SW 1271 (cell line): ENCODE measurements around the gene WDR20.

ENCODE experiments used
- DNase-seq, 2 experiments: peaks; one replicate each; lab custom pipeline; 2025; lab: John Stamatoyannopoulos, UW

WDR20 gene

DNA sequence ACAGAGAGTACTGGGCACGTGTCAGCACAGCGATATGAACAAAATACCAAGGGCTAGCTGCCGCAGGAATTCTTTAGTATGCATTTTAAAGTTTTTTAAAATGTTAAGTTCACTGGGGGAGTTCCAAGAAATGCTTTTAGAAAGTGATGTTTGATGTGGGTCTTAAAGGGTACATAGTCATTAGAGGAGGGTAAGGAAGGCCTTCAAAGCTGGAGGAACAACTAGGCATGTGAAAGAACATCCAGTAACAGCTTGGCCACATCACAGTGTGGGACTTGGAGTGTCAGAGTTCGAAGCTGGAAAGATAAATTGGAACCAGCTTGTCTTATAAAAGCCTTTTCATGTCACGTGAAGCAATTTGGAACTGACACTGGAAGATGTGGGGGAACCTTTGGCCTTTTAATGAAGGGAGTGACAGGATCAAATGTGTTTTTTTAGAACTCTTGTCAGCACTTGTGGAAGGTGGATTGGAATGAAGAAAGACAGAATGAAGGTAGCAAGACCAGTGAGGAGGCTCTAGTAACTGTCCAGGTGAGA, 57.7 kb downstream of the WDR20 start:
- no peak for DNase-seq

DNA sequence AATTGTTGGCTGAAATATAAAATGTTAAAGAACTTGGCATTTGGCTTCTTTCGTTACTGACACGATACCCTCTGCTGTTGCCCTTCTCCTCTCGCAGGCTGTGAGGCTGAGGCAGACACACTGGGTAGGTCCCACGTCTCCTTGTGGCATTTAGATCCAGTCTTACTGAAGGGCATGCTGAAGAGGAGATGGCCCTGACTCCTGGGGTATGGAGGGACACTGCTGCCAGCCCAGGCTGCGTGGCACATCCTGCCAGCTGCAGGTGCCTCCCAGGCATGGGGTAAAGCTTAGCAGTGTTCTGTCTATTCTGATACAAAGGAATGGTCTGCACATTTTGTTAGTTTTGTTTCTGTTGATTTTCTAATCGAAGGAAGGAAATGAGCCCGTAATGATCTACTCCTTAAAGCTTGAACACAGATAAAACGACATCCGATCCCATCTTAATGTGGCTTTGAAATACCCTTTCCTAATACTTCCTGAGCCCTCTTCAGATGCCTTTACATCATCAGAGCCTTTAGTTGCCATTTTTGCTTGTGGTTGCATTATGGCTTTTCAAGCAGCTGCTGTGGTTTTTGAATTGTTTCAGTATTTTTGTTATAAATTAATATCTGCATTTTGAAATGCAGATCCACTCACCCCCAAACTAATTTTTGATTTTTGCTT, 61.1 kb downstream of the WDR20 start:
- DNase-seq: no peak

DNA sequence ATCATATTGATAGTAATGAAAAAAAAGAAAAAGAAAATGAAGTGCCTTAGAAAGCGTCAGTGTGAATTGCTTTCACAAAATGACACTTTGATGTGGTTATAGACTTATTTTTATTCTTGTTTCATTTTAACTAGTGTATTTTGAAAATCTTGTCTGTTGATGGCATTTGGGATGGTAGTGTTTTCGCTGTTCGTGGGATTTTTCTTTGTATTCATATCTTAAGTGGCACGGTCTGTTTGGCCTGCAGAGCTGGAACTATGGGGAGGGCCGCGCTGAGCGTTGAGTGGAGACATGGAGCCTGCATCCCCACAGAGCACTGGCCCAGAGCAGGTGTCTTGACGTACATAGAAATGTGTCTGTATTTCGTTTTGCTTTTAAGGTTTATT, 61.6 kb downstream of the WDR20 start:
- DNase-seq: no peak

DNA sequence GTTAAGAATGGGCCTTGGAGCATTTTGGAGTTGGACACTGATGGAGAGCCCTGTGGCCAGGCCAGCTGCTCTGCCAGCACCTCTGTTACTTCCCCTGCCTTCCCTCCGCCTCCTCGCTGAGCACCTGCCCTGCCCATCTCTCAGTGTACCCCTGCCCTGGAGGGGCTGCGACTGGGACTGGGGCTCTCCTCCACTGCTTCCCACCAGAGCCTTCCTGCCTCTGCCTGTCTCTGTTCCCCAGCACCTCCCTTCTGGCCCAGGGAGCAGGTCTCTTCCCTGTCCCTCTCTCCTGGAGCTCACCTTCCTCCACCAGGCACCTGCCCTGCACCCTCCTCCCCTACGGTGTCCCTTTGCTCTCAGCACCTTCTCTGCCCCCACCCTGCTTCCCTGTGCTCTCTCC, 62.1 kb downstream of the WDR20 start:
- no peak for DNase-seq

DNA sequence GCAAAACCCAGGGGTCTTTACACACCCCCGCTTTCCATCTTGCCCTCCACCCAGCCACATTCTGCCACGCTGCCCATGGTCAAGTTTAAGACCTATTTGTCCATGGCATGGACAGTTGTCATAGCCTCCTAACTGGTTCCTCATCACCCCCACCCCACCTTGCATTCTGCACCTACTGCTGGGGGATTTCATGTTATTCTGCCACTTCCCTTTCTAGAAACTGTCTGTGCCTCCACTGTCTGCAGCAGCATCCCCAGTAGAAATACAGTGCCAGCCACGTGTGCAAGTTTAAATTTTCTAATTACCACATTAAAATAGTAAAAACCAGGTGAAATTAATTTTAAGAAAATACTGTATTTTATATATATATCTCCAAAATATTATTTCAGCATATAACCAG, 63.2 kb downstream of the WDR20 start:
- no peak for DNase-seq

DNA sequence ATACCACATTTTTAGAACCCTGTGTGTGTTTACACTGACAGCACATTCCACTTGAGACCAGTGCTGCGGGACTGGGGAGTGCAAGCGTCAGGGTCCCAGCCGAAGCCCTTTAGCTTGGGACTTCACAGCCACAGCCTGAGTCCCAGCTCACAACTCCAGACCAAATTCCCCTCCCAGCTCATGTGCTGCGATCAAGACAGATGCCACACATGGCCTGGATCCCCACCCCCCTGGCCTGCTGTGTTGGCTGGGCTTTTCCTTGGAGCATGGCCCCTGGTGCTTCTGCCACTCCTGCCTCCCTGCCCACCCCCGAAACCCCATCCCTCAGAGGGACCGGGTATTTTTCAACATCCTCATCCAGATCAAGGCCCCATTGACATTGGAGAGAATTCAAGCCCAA, 63.7 kb downstream of the WDR20 start:
- no peak for DNase-seq

DNA sequence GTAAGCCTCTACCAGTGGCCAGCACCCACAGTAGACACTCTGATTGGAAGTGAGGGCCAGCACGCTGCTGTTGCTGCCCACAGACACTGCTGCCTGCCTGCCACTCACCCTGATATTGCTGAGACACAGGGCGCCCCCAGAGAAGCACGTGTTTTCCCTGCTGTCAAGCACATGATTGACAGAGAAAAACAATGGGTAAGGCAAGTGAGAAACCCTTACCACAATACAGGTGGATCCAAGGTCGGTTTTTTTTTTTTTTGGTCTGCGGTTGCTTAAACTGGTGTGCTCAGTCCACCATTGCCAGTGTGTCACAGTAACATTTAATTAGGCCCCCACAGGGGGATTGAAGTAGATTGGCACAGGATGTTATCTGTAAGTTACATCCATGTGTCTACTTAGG, 65.9 kb downstream of the WDR20 start:
- no peak for DNase-seq

DNA sequence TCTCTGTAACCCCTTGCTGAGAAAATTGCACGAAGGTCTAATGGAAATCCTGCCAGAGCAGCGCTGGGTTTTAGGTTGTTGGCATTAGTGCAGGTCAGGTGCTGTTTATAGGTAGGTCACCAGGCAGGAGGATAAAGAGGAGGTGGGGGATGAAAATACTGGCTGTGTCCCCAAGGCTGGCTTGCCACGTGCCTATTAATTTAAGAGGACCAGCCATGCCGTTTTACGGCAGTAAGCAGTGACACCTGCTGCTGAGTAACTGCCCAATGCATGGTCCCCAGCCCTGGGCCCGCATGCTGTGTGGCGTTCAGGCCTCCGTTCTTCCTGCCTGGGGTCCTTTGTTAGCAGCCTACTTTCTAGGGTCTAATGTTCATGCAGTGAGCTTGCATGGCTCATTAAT, 67.2 kb downstream of the WDR20 start:
- DNase-seq: no peak

DNA sequence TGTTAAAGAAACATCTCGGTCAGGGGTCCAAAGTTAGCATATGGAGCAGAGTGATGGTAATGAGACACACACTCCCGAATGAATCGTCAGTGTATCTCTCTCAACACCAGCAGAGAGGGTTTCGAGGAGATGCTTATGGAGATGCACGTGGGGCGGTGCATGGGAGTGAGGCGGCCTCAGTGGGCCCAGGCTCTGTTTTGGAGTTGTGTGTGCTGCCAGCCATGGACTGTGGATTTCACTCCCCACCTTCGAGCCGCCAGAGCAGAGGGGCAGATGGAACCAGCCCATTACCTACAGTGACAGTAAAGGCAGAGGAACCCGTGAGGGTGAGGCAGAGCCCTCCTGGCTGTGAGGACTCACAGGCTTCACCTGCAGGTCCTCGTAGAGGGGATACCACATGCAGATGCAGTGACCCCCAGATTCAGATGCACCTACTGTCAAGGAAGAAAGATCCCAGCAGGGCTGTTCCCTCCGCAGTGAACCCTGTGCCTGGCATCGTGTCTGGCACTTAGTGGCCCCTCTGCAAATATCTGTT, 68.2 kb downstream of the WDR20 start:
- DNase-seq: no peak

DNA sequence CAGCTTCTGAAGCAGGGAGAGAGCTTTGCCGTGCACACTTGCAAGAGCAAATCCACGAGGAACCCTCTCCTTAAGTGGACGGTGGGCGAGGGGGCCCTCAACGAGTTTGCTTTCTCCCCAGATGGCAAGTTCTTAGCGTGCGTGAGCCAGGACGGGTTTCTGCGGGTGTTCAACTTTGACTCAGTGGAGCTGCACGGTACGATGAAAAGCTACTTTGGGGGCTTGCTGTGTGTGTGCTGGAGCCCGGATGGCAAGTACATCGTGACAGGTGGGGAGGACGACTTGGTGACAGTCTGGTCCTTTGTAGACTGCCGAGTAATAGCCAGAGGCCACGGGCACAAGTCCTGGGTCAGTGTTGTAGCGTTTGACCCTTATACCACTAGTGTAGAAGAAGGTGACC, 69.0 kb downstream of the WDR20 start:
- DNase-seq: no peak

DNA sequence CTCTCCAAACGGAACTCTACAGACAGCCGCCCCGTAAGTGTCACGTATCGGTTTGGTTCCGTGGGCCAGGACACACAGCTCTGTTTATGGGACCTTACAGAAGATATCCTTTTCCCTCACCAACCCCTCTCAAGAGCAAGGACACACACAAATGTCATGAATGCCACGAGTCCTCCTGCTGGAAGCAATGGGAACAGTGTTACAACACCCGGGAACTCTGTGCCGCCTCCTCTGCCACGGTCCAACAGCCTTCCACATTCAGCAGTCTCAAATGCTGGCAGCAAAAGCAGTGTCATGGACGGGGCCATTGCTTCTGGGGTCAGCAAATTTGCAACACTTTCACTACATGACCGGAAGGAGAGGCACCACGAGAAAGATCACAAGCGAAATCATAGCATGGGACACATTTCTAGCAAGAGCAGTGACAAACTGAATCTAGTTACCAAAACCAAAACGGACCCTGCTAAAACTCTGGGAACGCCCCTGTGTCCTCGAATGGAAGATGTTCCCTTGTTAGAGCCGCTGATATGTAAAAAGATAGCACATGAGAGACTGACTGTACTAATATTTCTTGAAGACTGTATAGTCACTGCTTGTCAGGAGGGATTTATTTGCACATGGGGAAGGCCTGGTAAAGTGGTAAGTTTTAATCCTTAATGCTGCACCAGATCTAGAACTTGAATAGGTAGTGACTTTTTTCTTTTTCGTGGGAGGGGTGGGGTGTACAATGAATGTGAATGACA, 69.7 kb downstream of the WDR20 start:
- DNase-seq: no peak

DNA sequence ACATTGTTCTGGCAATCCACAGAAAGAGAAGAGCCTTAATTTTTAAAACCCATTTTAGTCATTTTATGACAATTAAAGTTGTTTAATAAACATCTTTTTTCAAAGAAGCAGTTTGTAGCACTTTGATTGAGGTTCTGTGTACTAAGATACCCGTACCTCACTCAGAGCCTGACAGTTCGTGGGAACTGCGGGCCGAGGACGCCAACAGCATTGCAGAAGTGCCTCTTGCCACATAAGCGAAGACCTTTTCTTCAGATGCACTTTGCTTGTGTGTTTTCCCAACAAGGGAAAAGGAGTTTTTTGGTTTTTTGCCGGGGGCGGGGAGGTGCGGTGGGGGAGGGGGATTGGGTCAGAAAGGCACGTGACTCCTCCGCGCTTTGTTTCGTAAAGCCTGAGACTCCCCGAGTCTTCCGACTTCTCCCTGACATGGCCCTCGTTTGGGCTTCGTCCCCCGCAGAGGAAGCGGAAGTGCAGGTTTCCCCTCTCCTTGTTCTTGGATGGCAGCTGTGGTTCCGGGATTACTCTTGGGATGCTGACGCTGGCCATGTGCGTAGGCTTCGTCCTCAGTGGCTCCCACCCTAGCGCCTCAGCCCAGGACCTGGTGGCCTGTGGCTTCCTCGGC, 70.8 kb downstream of the WDR20 start:
- DNase-seq: no peak

DNA sequence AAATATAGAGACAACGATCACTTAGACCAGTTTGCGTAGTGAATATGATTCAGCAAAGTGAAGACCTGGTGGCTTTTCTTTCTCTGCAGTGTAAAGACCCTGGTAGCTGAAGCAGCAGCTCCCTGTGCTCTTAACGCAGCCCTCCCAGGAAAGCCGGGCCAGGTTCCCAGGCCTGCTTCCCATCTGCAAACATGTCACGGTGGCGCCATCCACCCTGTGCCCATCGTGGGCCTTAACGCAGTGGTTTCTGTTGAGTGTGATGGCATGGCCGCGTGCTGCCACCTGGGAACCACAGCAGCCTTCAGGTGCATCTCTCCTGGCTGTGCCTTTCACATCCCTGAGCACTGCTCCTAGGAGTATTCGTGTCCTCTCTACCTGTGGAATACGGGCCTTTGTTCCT, 71.5 kb downstream of the WDR20 start:
- no peak for DNase-seq

DNA sequence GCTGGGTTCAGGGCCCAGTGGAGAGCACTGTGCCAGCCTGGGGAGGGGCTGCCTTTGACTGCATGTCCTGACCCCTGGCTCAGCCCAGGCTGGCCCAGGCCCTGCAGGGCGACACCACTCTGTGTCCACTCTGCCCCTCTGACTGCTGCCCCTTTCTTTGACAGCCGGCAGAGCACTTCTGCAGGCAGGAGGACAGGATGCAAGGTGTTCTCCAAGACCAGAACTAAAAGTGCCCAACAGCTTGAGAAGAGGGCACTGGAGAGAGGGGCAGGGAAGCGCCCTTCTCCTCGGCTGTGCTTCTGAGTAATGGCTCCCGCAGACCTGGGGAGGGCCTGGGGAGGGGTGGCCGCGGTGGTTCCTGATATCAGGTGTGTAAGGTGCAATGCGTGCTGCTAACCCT, 72.7 kb downstream of the WDR20 start:
- no peak for DNase-seq

DNA sequence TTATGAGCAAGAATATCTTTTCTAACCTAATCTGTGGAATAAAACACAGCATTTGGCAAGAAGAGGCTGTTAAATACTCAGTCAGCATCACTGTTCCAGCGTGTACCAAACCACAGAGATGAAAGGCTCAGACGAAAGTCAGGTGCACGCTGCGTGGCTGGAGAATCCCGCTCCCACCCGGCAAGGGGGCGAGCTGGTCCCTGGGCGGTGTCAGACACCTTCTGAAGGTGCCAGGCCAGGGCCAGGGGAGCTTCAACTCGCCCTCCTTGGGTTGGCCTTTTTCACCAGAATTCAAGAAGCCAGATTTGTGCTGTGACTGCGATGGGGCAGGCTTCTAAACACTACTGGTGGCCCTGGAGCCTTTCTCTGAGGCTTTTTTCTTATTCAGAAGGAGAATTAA, 73.1 kb downstream of the WDR20 start:
- no peak for DNase-seq

DNA sequence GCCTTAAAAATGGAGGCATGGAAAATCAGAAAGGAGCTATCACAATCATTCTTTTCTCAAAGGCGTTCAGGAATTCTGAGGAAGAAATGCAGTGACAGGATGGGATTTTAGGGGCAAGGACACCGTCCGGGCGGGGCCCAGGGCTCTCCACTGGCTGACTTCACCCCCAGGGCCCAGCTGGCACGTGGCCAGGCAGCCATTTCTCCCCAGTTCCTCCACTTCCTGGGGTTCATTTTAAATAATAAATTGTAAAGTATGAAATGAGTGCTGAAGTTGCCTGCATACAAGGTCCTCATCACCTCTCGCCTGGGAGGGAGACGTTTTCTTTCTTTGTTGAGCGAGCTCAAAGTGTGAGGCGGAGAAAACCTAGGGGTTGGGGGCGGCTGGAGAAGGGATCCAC, 73.8 kb downstream of the WDR20 start:
- DNase-seq: no peak

DNA sequence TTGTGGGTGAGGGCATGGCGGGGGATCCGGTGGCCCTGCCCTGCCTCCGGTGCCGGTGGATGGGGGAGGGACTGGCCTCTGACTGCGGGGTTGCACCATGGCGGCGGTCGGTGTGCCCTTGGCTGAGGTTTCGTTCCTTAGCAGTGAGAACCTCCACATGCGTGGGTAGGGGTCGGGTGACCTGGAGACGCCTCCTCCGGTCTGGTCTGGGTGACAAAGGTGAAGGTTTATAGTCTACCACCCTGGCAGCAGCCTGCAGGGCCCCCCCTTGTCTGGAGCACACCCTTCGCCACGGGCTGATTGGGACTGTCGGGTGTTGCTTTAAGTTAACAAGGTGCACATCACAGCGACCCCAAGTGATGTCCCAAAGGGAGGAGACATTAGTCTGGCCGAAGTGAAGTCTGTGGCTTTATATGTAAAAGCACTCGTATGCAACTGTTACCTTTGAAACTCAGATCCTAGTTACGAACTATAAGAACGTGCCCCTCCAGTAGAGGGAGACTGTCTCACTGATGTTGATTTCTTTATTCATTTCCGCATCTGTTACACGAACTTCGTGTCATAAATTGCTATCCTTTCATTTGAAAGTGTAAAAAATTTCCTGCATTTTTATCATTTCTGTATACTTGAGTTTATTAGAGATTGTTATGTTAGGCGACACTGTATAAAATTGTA, 74.4 kb downstream of the WDR20 start:
- DNase-seq: no peak

DNA sequence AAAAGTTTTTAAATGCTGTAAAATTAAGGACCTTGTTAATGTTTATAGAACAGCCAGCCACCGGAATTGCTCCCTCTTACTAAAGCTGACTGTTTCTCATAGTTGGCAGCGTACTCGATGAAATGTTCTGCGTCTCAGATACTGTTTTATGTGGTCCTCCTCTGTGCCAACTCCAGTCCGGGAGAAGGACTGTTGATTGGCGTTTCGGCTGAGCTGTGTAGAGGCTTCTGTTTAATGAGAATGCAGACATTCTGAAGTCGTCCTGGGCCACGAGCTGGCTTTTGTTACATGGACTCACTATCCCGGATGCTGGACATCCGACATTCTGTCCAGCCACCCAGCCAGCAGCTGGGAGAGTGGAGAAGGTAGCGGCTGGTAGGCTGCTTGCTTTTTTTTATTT, 75.4 kb downstream of the WDR20 start:
- DNase-seq: no peak

DNA sequence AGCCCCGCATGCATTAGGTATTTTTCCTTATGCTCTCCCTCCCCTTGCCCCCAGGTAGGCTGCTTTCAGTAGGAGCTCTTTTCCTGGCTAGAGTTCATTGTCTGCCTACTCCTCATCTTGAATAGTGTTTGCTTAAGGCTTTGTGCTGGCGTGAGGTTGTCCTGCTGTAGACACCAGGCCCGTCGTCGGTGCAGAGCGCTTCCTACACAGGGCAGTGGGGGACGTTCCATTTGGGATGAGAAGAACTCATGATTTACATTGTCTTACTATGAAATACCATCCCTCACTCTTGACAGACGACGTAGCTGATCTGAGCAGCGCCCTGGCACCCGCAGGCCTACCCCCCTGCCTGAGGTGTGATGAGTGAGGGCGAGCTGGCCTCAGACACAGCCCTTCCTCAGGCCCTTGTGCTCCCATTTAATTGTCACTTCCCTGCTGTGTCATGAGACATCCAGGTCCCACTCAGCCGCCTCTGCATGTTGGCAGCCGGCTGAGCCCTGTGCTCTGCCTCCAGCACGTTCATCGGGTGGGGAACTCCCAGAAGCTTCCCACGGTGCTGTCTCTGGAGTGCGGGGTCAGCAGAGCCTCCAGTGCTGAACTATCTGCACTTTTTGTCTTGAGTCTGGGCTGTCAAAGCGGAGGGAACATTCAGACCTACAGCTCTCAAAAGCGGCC, 76.0 kb downstream of the WDR20 start:
- DNase-seq: no peak

DNA sequence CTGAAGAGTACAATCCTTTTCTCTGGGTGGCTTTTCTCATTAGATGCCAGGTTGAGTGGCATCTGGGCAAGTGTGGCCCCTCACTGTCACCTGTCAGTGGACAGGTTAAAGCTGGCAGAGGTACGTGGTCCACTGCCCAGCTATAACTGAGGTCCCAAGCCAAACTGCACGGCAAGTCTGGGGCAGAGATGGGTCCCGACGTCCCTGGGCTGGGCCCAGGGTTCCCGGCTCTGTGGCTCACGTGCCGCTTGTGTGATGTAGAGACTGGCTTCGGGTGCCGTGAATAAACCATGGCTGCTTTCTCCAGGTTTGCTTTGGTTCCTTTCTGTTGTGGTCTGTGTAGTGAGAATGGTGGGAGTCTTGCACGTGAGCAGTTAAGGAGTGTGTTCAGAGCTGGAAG, 77.7 kb downstream of the WDR20 start:
- DNase-seq: no peak

DNA sequence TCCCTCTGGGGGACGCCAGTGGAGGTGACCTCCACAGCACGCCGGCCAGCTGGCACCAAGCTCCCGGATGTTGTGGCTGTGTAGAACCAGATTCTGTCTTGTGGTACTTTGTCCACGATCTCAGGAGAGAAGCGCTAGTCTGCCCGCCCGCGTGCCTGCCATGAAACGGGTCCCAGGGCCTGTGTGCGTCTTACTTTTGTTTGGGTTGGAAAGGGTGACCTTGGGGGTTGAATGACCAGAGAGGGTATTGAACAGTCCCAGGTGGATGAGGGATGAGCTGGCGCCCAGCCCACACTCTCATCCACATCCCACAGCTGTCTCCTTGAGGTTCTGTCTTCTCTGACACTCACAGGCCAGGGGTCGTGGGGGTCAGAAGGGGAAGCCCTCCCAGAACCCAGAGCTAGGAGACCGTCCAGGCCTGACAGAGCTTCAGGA, 78.3 kb downstream of the WDR20 start:
- no peak for DNase-seq

DNA sequence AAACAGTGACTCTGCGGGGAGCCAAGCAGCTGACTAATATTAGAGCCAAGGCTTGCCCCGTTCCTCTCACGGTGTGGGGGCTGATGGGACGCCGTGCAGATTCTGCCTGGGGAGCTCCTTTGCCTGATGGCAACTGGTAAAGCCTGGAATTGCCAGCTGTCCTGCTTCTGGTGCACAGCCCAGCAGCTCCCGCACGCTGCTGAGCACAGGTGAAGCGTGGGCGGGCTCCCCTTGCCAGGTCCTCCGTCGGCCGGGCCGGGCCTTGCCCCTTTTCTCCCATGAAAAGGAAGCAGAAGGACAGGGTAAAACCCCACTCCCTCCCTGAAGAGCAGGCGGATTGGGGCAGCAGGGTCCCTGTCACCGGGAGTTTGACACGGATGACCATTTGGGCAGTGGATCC, 79.0 kb downstream of the WDR20 start:
- no peak for DNase-seq
